ENCODE data around the gene TTLL10.
A peak's percentile ranks its signal among the peaks of the same experiment; 100 is the strongest.

TTLL10 gene

DNA sequence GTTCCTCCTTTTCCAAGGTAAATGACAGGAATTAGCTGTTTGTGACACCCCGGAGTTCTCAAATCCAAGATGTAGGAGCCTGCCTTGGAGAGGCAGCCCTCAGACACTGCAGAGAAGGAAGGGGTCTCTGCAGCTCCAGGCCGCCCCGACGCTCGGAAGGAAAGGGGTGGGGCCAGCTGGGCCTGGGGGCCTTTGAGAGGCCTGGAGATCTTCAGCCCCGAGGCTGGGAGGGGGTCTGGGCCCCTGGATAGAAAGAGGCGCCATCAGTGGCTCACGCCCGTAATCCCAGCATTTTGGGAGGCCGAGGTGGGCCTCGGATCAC is 33.9 kb downstream of the TTLL10 start:
- no peak for DNase-seq (ENCODE audit: low read depth)

GRCh38 chr1:1208713-1209433 is 35.2 kb downstream of the TTLL10 start:
- DNase-seq (ENCODE audit: low read depth), result no peak

DNA sequence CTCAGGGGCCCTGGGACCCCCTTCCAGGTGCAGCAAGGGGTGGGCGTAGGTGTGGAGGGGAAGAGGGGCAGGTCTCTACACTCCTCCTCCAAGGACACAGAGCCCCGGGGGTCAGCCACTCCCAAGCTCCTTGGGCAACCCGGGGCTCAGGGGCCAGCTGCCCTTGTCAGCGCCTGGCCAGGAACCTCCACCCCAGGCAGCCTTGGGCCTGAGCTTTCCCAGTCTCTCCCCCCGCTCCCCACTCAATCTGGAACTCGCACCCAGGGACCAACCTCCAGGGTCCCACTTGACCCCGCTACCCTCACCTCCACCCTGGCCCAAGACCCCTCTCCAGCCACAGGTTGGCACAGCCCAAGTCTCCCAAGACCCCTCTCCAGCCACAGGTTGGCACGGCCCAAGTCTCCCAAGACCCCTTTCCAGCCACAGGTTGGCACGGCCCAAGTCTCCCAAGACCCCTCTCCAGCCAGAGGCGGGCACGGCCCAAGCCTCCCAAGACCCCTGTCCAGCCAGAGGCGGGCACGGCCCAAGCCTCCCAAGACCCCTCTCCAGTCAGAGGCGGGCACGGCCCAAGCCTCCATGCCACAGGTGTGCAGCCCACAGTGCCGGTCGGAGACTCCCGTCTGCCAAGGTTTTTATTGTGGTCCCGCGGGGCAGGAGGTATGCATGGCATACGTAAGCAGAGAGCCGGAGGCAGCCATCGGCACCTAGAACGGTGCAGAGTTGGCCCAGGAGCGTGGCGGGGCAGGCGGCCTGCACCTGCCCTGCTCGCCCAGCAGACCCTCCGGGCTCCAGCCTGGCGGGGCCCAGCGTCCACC is 37.3 kb downstream of the TTLL10 start:
- no peak for DNase-seq (ENCODE audit: low read depth)

DNA sequence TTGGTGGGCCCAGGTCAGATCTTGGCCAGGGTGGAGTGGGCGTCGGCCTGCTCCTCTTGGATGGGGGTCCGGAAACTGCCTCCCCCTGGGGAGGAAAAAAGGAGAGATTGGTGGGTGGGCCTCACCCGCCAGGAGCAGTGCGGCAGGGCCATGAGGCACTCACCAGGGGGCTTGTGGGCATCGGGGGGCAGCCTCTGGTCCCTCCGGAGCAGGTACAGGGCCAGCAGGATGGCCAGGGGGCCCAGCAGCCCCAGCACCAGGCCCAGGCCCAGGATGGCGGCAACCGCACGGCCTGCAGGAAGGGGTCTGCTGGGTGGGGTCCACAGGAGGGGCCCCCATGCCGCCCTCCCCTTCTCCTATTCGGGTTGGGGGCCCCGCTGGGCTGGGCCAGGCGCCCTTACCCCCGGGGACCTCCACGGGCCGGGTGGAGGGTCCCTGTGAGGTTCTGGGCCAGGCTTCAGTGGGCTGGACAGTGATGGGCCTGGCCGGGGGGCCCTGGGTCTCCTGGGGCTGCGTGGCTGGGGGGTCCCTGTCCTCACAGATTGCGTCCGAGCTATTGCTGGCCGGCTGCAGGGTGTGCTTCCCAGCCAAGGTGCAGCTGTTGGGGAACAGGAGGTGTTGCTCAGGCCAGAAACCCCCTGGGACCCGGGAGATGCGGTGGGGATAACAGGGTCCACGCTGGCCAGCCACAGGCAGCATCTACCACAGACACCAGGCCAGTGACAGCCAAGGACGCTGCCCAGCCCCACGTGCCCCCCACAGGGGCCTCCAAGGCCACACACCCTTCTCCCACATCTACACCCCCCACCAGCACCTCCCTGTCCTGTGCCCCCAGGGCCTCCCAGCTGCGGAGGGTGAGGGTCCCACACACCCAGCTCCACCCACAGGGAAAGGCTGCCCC is 38.1 kb downstream of the TTLL10 start:
- DNase-seq (ENCODE audit: low read depth), result no peak

DNA sequence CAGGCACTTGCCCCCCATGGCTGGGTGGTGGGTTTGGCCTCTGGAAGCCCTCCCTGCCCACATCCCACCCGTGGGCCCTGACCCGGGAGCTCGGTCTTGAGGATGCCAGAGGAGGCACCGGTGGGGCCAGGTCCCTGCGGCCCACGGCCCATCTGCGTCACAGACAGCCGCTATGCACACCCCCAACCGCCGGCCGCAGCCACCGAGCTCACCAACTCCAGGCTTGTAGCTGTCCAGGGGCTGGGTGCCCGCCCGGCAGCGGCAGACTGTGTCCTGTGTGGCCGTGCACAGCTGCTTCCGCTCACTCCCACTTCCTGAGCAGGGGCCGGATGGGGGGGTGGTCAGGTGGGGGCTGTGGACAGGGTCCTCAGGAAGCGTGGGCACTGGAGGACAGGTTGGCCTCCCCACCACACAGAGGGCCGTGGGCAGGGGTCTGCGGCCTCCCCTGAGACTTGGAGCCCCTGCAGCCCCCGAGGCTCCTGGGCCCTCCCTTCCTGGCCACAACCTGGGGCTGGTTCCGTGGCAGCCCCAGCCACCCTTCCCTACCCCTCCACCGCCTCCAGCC is 39.2 kb downstream of the TTLL10 start:
- DNase-seq (ENCODE audit: low read depth), result no peak

GRCh38 chr1:1213345-1214265 is 39.9 kb downstream of the TTLL10 start, which contains the start of gene TNFRSF4:
Gene TNFRSF4 (minus strand): TSS chr1:1214153. CDS start chr1:1214127, 26 bp downstream.
- no peak for DNase-seq (ENCODE audit: low read depth)

GRCh38 chr1:1215080-1215676 is 41.5 kb downstream of the TTLL10 start:
- DNase-seq (ENCODE audit: low read depth), result no peak

DNA sequence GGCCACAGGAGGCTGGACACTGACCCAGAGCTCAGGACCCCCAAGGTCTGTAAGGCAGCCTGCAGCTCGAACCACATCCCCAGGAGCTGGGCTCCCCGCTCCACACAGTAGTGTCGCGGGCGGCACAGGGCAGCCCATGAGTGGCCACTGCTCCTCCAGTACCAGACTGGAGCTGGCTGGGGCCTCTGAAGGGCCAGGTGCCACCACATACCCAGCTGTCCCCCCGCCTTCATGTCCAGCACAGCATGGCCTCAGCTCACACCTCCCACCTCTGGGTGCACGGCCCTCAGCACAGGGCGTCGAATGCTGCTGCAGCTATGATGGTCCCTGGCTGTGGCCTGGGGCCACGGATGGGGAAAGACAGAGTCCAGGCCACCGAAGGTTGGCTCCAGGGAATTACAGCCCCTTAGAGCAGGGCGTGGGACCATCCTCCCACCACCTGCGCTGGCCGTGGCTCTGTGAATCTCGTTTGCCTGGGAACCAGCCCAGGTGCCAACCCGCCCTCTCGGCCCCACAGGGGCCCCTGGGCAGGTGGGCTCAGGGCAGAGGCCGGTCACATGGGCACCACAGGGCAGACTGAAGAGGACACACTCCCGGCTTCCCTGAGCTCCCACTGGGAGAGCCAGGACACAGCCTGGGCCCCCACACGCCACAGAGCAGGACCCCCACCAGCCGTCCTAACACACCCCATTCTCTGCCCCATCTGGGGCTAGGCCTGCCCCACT is 42.4 kb downstream of the TTLL10 start:
- DNase-seq (ENCODE audit: low read depth), result no peak

DNA sequence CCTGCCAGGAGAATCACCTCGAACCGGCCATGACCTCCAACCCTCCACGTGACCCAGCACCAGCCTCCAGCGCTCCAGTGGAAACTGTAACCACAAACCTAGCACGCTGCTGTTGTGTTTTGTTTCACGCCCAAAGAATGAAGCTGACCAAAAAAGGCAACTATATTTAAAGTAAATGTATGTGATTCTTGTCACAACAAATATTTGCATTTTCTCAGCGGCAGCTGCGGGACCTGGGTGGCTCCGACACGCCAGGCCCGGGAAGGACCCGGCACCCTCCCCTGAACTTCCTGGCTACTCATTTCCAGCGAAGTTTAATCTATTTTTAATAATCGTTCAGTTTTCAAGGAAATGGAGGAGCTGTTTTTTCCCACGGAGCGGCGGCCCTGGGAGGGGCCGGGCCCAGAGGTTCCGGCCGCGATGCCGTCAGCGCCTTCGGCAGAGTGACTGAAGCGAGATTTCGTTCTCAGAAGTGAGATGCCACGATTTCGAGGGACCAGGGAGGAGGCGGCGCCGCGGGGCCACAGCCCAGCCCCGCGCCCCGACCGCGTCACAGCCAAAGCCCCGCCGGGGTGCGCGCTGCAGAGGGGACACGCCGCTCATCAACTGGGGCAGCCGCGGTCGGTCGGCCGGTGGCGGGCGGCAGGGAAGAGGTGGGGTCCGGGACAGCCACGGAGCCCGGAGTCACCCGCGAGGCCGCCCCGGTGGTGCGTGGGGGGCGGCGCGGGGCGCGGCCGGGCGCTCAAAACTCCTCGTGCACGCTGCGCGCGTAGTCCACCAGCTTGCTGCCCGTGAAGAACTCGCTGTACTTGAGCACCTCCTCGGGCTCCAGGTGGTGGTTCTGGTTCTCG is 43.3 kb downstream of the TTLL10 start:
- DNase-seq (ENCODE audit: low read depth), result no peak

DNA sequence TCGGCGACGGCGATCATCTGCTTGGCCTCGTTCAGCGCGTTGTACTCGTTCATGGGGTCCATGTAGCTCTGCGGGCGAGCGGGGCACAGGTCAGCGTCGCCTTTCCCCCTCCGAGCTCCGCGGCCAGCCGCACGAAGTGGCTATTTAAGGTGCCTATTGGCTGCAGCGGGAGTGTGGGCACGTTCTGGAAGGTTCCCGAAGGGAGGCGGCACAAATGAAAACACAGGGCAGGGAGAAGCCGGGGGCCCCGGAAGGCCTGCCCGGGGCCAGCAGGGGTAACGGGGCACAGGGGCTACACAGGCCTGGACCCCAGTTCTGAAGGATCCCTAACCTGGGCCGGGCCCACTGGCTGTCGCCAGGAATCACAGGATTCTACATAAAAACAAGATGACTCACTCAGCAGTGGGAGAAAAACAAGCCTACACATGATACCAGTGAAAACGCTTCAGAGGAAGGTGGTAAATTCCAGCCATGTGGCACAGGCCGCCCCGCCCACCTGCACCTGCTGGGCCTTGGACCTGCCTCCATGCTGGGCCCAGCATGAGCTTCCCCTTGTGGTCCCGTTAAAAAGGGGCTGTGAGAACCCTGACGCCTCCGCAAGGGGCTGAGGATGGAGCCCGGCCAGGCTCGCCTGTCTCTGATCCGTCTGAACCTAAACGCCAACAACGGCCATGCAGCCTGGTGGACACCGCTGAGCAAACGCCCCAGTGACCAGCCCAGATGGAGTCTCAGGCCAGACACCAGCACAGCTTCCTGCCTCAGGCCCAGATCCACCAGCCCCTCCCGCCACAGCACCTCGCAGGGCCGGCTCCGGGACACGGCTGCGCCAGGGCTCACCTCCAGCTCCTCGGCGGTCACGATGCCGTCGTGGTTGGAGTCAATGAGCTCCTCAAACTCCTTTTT is 44.2 kb downstream of the TTLL10 start:
- DNase-seq (ENCODE audit: low read depth), result peak; percentile 19

DNA sequence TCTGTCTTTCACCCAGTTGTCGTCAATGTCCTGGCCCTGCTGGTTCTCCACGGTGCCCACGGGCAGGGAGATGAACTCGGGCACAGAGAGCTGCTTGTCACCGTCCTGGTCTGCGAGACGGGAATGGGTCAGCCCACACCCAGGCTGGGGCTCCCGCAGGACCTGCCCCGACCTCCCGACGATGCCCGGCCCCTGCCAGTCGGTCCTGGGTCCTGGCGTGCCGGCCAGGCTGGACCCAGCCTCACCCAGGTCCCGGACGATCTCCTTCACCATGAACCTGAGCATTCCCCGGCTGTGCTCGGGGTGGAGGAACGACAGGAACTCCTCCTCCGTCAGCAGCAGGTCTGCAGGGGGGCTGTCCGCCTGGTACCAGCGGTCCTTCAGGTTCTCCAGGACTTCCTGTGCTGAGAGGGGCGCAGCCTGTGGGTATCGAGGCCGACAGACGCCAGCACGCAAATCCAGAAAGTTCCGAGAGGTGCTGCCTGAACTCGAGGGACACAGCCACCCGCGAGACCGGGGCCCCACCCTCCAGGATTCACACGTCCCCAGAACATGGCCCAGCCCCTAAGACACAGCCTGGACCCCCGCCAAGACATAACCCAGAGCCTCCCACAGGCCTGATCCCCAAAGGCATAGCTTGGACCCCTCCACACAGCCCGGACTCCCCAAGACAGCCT is 45.0 kb downstream of the TTLL10 start:
- DNase-seq (ENCODE audit: low read depth), result no peak

DNA sequence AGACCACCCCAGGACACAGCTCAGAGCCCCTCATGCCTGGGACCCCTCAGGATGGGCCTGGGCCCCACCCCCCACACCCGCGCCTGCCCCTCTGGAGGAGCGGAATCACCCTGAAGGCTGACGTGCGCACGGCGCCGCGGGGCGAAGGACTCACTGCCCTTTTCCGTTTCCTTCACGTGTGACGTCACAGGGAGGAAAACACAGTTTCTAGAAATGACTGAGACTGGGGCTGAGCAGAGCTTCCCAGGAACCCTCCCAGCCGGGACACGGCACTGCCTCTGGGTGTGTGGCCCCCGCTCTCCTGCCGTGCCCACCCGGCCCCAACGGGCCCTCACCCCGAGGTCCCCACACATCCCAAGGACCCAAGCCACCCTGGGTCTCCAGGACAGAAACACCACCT is 45.7 kb downstream of the TTLL10 start:
- no peak for DNase-seq (ENCODE audit: low read depth)

DNA sequence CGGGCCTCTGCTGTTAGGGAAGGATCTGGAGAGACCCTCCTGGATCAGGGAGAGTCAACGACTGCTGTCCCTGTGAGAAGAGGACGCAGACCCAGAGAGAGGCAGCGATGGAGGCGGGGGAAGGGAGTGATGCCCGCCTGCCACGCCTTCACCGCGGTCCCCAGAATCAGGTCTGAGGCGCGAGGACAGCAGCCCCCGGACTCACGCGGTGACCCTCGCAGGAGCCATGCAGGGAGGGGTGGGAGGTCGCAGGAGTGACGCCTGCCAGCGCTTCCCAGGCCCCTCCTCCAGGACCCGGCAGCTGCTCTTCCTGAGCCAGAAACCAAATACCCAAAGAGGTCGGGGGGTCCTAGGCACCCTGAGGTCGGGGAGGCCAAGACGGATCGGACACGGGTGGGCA is 46.5 kb downstream of the TTLL10 start:
- no peak for DNase-seq (ENCODE audit: low read depth)

DNA sequence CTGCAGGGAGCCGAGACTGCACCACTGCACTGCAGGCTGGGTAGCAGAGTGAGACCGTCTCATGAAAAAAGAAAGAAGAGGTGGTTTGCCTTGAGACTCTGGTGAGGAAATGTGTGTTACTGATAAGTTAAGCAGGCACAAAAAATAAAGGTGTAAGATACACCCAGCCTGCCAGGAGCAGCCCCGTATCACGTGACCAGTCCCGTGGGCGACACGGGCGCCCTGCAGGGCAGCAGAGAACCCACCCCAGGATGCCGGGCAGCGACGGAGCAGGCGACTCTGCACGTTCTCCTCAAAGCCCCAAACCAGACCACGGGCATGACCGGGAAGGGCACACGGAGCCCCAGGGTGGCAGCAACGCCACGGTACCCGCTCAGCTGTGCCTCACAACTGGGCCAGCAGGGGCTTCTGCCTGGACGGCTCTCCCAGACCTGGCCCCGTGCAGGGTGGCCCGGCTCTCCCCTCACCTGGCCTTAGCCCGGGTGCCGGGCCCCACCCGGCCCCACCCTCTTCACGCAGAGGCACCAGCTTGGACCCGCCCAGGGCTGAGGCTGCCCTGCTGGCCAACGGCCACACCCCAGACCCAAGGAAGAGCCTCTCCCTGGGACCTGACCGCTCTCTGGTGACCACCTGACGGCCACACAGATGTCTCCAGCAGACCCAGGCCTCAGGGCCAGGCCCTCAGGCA is 48.4 kb downstream of the TTLL10 start:
- DNase-seq (ENCODE audit: low read depth), result no peak

- no peak for DNase-seq (ENCODE audit: low read depth)
These were observed 49.0 kb downstream of the TTLL10 start for GRCh38 chr1:1222575-1223225.

DNA sequence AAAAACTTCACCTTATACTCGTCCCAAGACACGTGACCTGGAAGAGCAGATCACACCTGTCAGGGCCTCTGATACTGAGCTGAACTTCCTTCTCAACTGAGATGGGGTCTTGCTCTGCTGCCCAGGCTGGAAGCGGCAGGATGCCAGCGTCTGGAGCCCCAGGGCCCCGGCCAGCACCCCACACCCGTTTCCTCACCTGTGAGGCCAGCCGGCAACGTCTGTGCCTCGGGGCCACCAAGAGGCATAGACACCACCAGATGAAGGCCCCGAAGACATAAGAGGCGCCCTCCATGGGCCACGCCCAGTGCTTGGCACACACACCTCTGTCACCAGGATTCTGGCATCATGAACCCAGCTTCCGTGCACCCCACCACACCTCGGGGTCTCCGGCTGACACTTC is 49.6 kb downstream of the TTLL10 start:
- DNase-seq (ENCODE audit: low read depth), result no peak
